ENCODE results near the gene CAPN15.

Gene CAPN15

DNA sequence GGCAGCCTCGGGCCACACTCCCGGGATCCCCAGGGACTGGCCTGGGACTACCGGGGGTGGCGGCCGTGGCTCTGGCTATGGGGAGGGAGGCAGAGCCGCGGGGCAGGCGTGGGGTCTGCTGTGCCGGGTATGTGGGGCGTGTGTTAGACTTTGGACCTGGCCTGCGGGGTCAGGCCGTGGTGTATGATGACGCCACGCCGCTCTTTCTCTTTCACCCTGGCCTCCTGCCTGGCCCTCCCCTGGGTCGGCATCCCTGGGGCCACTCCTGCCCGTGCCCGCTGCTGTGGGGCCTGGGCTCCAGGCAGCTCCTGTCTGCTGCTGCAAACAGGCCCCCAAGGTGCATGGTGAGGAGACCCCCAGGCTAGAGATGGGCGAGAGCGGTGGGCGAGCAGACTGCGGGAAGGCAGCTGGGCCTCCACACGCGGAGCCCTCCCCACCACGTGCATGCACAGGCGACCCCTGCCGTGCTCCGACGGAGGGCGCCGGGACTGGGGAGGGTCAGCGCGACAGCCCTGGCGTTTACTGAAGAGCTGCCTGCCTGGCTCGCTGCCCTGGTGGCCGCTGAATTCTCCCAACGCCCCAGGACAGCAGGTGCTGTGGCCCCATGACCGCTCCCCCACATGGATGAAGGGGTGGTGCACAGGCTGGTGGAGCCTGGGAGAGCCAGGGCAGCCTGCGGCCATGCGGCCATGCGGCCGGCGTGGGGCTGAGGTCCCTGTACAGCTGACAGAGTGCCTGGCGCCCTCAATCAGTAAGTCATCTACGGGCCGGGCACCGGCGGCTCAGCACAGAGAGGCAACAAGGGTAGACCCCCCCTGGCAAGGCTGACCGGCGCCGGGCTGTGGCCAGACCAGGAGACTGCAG lies 16.0 kb downstream of the CAPN15 start:
- no peak for DNase-seq (ENCODE audit: low read depth)
- H3K4me3 ChIP-seq (ENCODE audit: low read length), result no peak overlapping the region
- TF ChIP-seq, protein P1, sequence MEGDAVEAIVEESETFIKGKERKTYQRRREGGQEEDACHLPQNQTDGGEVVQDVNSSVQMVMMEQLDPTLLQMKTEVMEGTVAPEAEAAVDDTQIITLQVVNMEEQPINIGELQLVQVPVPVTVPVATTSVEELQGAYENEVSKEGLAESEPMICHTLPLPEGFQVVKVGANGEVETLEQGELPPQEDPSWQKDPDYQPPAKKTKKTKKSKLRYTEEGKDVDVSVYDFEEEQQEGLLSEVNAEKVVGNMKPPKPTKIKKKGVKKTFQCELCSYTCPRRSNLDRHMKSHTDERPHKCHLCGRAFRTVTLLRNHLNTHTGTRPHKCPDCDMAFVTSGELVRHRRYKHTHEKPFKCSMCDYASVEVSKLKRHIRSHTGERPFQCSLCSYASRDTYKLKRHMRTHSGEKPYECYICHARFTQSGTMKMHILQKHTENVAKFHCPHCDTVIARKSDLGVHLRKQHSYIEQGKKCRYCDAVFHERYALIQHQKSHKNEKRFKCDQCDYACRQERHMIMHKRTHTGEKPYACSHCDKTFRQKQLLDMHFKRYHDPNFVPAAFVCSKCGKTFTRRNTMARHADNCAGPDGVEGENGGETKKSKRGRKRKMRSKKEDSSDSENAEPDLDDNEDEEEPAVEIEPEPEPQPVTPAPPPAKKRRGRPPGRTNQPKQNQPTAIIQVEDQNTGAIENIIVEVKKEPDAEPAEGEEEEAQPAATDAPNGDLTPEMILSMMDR (conservative IDR thresholded peaks at IDR 0.05; ENCODE audit: low read depth, low read length), result no peak

GRCh38 chr16:544517-544916 lies 17.0 kb downstream of the CAPN15 start:
- TF ChIP-seq, protein P1 (conservative IDR thresholded peaks at IDR 0.05; ENCODE audit: low read depth, low read length), result no peak
- DNase-seq (ENCODE audit: low read depth), result no peak
- no peak overlapping the region for H3K4me3 ChIP-seq (ENCODE audit: low read length)

- TF ChIP-seq, protein P1 (conservative IDR thresholded peaks at IDR 0.05; ENCODE audit: low read depth, low read length), result peak; percentile 33
- H3K4me3 ChIP-seq (ENCODE audit: low read length), result no peak overlapping the region
- no peak for DNase-seq (ENCODE audit: low read depth)
Measured at GRCh38 chr16:546909-547770, 19.6 kb downstream of the CAPN15 start.

DNA sequence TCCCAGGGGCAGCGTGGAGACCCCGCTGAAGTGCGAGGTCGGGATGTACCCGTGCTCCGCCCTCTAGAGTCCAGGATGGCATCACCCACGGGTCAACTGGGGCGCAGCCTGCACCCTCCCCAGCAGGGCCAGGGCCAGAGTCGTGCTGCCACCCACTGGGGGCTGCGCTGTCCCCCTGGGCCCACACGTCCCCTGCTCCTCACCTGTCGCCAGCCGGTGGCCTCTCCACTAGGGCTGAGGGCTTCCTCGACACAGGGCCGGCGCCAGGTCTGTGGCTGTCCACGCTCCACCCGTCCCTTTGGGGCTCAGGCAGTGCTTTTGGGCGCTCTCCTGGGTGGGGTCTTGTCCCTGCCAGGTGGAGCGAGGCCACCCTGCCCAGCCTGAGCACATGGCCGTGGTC lies 21.1 kb downstream of the CAPN15 start:
- TF ChIP-seq, protein P1 (conservative IDR thresholded peaks at IDR 0.05; ENCODE audit: low read depth, low read length), result no peak
- no peak for DNase-seq (ENCODE audit: low read depth)
- H3K4me3 ChIP-seq (ENCODE audit: low read length), result no peak overlapping the region

DNA sequence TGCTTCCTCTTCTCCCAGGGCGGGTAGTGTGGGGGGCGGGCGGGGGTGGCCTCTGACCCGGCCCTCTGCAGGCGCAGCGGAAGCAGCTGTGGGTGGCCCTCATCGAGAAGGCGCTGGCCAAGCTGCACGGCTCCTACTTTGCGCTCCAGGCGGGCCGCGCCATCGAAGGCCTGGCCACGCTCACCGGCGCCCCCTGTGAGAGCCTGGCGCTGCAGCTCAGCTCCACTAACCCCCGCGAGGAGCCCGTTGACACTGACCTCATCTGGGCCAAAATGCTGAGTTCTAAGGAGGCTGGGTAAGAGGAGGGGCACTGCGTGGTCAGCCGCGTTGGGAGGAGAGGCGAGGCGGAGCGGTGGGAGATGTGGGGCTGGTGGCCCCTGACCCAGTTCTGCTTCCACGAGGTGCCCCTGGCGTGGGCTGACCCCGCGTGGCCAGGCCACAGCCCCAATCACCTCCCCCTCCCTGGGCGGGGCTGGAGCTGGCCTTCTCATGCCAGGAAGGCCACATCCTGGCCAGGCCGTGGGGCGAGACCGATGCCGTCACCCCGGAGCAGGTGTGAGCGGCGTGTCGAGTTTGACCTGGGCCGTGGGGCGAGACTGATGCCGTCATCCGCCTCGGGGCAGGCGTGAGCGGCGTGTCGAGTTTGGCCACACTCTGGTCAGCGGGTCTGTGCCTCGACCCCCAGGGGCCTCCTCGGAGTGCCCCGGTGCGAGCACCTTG lies 22.2 kb downstream of the CAPN15 start:
- no peak for DNase-seq (ENCODE audit: low read depth)
- H3K4me3 ChIP-seq (ENCODE audit: low read length), result no peak overlapping the region
- TF ChIP-seq, protein P1 (conservative IDR thresholded peaks at IDR 0.05; ENCODE audit: low read depth, low read length), result peak; percentile 15

DNA sequence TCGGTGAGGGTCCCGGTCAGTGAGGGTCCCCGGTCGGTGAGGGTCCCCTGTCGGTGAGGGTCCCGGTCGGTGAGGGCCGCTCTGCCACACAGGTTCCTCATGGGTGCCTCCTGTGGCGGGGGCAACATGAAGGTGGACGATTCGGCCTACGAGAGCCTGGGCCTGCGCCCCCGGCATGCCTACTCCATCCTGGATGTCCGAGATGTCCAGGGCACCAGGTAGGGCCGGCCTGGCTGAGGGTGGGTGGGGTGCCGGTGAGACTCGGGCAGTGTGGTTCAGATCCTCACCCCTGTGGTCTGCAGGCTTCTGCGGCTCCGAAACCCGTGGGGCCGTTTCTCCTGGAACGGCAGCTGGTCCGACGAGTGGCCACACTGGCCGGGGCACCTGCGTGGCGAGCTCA lies 23.7 kb downstream of the CAPN15 start:
- no peak overlapping the region for H3K4me3 ChIP-seq (ENCODE audit: low read length)
- DNase-seq (ENCODE audit: low read depth), result no peak
- TF ChIP-seq, protein P1 (conservative IDR thresholded peaks at IDR 0.05; ENCODE audit: low read depth, low read length), result no peak

Measured in retinal pigment epithelial cell (primary cell).